ENCODE measurements around the gene CD177. TPM values are rescaled to one million over a fixed set of nuclear protein-coding genes. Genes with fewer than 3 reads are reported as not detected.
"Not testable (repeated sequence)": the region's sequence is repeated elsewhere in the genome, so short reads cannot be mapped to it uniquely, and the experiment has no call there.

The CD177 gene
- total RNA-seq, 1 donor from 2014 or later, result 1.2 TPM

DNA sequence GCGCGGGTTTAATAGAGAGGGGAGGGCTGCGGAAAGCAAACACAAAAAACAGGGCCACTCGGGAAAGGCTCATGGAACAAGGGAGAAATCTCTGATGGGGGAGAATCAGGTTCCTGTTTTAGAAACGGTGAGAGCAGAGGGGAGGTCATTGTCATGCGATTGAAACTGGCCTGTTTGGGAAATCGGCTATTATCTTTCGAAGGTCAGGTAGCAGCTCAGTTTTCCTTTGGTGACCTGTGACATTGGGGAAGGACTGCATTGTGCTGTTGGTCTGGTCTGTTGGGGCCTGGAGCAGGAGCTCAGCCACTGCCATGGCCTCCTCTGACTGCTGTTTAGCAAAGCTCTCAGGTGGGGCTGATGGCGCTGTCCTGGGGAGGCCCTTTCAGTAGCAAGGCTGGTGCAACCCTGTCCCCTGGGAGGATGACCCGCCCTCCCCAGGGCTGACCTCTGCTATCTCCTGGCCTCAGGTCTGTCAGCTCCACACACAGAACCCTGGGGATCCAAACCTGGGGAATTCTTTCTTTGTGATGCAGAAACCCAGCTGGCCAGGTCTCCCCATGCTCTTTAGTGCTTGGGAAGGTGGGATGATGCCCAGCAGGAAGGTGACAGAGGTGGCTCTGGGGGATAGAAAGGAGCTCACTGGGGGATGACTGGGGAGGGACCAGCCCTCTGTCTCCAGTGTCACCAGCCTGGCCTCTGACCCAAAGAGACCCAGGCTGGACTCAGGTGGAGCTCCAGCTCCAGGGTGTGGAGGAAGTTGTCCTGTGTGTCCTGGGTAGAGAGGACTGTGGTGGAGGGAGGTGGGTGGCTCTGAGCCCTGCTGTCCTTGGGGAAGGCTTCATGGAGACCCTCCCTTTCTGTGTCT lies 21.2 kb upstream of the CD177 start:
- DNase-seq (ENCODE audit: low spot score), result no peak

DNA sequence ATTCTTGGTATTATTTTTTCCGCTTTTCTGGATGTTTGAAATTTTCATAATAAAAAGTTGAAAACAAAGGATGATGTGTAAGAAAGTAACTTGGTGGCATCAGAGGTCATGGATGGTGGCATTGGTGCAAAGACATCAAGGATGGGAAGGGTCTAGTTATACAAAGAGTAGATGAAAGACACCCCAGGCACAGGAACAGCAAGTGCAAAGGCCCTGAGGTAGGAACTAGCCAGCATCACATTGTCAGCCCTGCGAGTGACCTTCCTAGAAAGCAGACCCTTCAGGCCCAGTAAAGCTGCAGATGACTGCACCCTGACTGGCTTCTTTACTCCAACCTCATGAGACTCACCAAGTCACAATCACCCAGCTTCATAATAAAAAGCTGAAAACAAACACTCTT lies 17.0 kb upstream of the CD177 start:
- DNase-seq (ENCODE audit: low spot score), result not testable (repeated sequence)

DNA sequence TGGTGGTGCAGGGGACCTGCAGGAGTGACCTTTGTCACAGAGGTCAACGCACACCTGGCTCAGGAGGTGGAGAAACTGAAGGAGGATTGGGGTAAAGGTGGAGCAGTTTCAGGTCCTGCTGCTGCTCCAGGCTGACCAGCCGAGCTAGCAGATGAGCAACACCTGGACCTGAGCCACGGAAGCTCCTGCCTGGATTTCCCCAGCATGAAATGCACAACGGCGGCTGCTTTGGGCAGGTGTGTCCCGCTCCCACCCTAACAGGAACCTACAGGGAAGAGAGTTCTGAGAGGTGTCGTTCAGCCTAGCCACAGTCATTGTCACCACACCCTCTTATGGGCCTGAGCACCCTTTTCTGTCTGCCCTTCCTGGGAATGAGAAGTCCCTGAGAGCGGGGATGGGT lies 15.7 kb upstream of the CD177 start:
- DNase-seq (ENCODE audit: low spot score), result no peak

DNA sequence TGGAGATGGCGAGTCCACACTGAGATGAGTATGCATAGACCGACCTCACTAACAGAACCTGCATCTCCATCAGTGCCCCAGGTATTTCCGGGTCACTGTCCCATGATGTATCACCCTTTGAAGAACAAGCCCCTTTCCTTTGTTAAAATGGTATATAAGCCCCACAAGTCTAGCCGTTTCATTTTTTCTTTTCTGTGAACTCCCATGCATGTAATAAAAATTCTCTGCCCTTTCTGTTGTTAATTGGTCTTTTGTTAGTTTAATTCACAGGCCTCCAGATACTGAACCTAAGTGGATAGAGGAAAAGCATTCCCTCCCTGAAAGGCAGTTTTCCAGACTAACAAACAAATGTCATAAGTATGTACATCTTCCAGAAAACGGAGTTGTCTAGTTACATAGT lies 15.0 kb upstream of the CD177 start:
- no peak for DNase-seq (ENCODE audit: low spot score)

DNA sequence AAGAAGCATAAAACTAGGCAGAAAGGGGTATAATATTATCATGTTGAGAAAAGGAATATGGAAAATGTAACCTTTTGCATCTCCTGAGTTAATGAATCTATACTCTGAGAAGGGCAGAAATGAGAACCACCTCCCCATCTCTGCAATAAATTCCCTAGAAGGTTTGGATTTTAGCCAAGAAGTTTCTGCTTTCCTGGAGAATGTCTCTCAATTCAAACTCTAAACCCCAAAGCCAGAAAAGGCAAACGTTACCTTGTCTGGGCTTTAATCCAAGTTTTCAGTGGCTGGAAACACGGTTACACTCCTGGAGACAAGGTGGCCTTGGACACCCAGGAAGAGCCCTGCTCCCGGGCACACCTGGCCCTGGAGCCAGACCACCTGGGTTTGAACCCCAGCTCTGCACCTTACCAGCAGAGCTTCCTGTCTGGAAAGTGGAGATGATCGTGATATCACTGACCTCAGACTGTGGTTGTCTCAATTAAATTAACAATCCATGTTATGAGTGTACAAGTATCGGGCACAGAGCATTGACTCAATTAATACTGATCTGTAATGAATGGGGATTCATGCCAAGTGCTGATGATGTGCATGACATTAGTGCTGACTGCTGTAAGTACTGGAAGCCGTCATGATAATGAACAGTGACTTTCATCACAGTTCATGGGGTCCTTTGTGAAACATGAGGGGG lies 14.1 kb upstream of the CD177 start:
- DNase-seq (ENCODE audit: low spot score), result not testable (repeated sequence)

DNA sequence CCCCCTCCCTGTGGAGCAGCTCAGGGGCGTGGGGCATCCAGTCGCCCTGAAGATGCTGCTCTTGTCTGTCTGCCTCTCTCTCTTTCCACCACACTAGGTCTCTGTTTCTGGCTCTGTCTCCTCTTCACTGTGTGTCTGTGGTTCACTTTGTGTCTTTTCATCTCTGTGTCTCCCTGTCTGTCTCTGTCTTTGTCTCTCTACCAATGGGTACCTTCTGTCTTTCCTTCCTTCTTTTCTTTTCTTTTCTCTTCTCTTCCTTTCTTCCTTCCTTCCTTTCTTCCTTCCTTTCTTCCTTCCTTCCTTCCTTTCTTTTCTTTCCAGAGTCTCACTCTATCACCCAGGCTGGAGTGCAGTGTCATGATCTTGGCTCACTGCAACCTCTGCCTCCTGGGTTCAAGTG lies 13.4 kb upstream of the CD177 start:
- not testable (repeated sequence) for DNase-seq (ENCODE audit: low spot score)

DNA sequence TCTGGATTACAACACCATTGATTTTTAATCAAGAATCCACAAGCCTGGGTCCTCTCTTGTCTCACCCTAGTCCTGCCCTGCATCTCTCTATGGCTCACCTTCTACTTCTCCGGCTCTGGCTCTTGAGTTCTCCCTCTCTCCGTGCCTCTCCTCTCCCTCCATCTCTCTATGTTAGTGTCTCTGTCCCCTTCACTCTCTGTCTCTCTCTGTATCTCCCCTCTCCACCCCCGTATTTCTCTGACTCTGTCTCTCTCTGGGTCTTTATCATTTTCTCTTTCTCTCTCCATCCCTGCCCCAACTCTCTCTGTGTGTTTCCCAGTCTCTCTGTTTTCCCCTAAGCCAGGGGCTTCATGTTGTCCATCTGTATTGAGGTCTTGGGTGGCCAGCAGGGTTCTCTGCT lies 12.4 kb upstream of the CD177 start:
- not testable (repeated sequence) for DNase-seq (ENCODE audit: low spot score)

DNA sequence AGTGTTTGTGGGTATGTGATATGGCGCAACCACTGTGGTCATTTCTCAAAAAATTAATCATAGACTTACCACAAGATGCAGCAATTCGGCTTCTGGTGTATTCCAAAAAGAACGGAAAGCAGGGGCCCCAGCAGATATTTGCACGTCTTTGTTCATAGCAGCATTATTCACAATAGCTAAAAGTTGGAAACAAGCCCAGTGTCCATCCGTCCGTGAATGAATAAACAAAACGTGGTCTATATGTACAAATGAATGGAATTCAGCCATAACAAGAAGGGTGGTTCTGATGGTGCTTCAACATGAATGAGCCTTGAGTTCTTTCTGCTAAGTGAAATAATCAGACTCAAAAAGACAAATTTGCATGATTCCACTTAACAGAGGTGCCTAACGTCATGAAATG lies 11.4 kb upstream of the CD177 start:
- not testable (repeated sequence) for DNase-seq (ENCODE audit: low spot score)

DNA sequence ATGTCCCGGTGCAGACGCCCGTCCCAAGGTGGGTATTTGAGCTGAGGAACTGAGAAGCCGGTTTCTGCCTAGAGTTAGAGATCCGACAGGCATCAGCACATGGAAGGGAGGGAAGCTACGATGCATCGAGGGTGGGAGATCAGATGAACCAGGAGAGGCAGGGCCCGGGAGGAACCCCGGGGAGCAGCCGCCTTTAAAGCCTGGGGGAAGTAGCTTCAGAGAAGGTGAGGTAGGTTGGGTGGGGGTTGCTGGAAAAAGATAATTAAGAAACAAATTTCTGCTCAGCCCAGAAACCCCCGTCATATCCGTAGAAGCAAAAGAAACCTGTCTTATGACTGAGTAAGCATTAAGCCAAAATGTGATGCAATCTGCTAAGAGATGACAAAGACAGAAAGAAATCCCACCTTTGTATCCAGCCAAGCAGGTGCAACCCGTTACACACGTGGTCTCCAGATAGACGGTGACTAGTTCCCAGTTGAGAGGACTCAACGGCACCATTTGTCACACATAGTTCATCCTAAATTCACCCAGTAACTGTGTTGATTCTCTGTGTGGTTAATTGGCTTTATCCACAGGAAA lies 9.1 kb upstream of the CD177 start:
- not testable (repeated sequence) for DNase-seq (ENCODE audit: low spot score)

DNA sequence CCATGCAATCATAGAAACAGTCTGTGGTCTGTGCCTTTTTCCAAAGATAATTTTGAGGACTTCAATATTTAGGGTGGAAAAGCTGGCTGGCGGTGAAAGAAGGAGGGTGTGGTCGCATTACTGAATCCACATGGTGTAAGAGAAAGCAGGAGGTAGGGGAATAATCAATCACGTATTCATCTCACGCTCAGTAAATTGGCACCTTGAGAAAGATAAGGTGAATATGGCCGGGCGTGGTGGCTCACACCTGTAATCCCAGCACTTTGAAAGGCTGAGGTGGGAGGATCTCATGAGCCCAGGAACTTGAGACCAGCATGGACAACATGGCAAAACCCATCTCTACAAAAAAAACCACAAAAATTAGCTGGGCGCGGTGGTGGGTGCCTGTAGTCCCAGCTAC lies 3.7 kb upstream of the CD177 start:
- DNase-seq (ENCODE audit: low spot score), result not testable (repeated sequence)

DNA sequence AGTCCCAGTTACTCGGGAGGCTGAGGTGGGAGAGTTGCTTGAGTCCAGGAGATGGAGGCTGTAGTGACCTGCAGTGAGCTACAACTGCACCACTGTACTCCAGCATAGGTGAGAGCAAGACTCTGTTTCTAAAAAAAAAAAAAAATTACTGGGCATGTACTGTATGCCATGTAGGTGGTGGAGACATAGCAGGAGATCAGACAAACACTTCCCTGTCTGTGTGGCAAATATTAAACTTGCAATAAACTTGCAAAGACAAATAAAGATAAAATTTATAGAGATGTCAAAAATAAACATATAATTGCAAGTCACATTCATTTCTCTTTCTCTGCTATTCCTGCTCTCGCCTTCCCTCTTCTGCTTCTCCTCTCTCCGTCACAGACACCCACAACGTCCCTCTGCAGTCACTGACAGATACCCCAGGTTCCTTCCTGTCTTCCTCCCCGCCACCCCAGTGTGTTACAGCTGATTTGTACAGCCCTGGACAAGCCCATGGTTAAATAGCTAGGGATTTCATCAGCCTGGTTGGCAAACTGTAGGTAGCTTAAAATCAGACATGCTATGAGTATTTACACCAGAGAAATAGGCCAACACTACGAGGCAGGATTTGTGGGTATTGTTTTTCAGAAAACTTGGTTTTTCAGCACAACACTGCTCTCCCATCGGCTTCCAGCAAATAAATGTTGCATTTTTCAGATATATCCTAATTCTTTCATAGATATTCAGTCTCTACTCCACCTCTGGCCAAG lies 1.3 kb upstream of the CD177 start:
- no peak for DNase-seq (ENCODE audit: low spot score)

DNA sequence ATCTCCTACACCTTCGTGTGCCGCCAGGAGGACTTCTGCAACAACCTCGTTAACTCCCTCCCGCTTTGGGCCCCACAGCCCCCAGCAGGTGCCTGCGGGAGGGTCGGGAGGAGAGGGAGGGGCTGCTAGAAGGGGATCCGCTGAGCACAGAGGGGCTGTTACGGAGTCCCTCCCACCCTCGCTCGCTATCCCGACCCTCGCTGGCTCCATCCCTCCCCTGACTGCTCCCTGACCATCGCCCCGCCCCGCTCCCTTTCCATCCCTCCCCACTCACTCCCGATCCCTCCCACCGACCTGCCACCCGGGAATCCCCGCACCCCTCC lies 780 bp downstream of the CD177 start:
- no peak for DNase-seq (ENCODE audit: low spot score)

DNA sequence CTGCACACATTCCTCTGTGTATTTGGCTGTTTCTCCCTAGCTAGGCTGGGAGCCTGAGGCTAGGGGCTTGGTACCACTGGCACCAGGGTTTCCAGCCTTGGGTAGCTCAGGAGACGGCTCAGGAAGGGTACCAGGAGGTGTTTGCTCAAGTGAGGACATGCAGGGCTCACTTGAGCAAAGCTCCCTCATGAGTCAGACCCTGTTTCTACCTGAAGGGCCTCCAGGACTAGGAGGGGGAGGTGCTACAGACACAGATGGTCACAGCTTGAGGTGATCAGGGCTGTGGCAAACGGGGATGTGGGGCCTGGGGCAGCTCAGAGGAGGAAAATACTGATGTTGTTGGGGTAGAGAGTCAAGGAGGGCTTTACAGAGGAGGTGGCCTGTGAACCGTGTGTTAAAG lies 3.3 kb downstream of the CD177 start:
- not testable (repeated sequence) for DNase-seq (ENCODE audit: low spot score)

DNA sequence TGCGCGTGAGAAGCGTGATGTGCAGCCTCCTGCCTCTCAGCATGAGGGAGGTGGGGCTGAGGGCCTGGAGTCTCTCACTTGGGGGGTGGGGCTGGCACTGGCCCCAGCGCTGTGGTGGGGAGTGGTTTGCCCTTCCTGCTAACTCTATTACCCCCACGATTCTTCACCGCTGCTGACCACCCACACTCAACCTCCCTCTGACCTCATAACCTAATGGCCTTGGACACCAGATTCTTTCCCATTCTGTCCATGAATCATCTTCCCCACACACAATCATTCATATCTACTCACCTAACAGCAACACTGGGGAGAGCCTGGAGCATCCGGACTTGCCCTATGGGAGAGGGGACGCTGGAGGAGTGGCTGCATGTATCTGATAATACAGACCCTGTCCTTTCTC lies 8.7 kb downstream of the CD177 start:
- no peak for DNase-seq (ENCODE audit: low spot score)

DNA sequence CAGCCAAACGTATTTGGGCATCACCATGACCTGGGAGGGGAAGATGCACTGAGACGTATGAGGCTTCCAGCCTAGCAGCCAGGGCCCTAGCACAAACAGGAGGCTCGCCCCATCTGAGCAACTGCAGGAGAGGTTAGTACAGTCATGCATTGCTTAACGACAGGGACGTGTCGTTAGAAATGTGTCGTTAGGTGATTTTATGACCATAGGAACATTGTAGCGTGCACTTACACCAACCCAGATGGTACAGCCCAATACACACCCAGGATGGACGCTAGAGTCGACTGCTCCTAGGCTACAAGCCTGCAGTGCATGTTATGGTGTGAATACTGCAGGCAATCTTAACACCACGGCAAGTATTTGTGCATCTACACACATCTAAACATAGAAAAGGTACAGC lies 9.3 kb downstream of the CD177 start:
- DNase-seq (ENCODE audit: low spot score), result no peak

DNA sequence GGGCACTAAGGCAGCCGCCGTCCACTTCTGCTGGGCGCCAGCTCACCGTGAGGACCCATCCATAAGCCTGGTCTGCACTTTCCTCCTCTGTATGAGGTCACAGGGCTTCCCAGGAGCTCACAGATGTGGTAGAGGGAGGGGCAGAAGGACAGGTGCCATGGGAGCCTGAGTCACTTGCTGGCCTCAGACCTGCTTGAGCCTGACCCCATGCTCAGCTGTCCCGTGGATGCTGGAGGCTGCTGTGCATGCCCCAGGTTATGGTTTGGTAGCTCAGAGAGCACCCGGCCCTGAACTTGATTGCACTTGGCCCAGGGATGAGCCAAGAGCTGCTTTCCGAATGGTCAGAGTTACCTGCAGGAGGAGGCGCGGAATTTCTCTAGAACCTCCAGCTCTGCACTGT lies 12.2 kb downstream of the CD177 start:
- DNase-seq (ENCODE audit: low spot score), result not testable (repeated sequence)

DNA sequence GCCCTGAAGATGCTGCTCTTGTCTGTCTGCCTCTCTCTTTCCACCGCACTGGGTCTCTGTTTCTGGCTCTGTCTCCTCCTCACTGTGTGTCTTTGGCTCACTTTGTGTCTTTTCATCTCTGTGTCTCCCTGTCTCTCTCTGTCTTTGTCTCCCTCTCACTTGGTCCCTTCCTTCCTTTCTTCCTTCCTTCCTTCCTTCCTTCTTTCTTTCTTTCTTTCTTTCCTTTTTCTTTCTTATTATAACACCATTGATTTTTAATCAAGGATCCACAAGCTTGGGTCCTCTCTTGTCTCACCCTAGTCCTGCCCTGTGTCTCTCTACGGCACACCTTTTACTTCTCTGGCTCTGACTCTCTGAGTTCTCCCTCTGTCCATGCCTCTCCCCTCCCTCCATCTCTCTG lies 14.3 kb downstream of the CD177 start:
- DNase-seq (ENCODE audit: low spot score), result no peak

DNA sequence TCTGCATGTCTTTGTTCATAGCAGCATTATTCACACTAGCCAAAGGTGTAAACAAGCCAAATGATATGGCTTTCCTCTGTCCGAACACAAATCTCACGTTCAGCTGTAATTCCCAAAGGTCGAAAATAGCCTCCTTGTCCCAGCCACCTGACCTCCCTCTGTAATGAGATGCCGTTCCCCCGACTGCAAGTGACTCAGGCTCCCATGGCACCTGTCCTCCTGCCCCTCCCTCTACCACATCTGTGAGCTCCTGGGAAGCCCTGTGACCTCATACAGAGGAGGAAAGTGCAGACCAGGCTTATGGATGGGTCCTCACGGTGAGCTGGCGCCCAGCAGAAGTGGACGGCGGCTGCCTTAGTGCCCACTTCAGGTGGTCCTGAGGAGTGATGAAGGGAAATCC lies 15.4 kb downstream of the CD177 start:
- not testable (repeated sequence) for DNase-seq (ENCODE audit: low spot score)

DNA sequence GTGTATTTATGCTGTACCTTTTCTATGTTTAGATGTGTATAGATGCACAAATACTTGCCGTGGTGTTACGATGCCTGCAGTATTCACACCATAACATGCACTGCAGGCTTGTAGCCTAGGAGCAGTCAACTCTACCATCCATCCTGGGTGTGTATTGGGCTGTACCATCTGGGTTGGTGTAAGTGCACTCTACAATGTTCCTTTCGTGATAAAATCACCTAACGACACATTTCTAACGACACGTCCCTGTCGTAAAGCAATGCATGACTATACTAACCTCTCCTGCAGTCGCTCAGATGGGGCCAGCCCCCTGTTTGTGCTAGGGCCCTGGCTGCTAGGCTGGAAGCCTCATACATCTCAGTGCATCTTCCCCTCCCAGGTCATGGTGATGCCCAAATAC lies 18.4 kb downstream of the CD177 start:
- DNase-seq (ENCODE audit: low spot score), result no peak

DNA sequence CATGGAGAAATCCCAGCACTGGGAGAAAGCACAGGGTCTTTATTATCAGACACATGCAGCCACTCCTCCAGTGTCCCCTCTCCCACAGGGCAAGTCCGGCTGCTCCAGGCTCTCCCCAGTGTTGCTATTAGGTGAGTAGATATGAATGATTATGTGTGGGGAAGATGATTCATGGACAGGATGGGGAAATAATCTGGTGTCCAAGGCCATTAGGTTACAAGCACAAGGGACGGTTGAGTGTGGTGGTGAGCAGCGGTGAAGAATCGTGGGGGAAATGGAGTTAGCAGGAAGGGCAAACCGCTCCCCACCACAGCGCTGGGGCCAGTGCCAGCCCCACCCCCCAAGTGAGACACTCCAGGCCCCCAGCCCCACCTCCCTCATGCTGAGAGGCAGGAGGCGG lies 19.0 kb downstream of the CD177 start:
- DNase-seq (ENCODE audit: low spot score), result no peak

DNA sequence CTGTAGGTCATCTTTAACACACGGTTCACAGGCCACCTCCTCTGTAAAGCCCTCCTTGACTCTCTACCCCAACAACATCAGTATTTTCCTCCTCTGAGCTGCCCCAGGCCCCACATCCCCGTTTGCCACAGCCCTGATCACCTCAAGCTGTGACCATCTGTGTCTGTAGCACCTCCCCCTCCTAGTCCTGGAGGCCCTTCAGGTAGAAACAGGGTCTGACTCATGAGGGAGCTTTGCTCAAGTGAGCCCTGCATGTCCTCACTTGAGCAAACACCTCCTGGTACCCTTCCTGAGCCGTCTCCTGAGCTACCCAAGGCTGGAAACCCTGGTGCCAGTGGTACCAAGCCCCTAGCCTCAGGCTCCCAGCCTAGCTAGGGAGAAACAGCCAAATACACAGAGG lies 24.1 kb downstream of the CD177 start:
- DNase-seq (ENCODE audit: low spot score), result not testable (repeated sequence)

DNA sequence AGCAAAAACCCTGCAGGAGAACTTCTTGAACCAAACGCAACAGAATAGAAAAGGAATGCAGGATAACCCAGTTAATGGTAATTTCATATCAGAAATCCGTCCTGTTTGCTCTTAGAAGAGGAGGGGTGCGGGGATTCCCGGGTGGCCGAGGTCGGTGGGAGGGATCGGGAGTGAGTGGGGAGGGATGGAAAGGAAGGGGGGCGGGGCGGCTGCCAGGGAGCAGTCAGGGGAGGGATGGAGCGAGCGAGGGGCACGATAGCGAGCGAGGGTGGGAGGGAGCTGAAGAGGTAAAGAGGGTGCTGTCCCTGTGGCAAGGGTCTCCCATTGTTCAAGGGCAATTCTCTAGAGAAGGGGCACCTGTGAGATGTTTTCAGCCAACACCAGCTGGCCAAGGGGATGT lies 26.5 kb downstream of the CD177 start:
- no peak for DNase-seq (ENCODE audit: low spot score)

Data from umbilical cord (tissue), 2 donors.